Left ventricle myocardium superior (tissue), 1 donor: ENCODE results near the gene OTP. TPM values are rescaled to one million over a fixed set of nuclear protein-coding genes. Genes with fewer than 3 reads are reported as not detected.
"Not testable (repeated sequence)": the region's sequence is repeated elsewhere in the genome, so short reads cannot be mapped to it uniquely, and the experiment has no call there.

Experiments
- ATAC-seq: fragments of 200-7000 bp; cut with Tn5 transposase; one replicate; pipeline ENCODE4 v1.9.1; 2020; ENCODE audit warnings: mild to moderate bottlenecking, moderate library complexity
- DNase-seq: peaks from one replicate; pipeline ENCODE4 v3.0.0-alpha.2; 2020
- intact Hi-C: fragments of 100-400 bp; cut with micrococcal nuclease; formaldehyde crosslinking; loops from one replicate; pipeline ENCODE4 v1.11.0; 2022
- total RNA-seq: library from RNA; stranded (reverse); fragmentation: NEBNext Ultra II Directional; extraction: Animal tissue kit (Norgen Biotek cat#: 25700); gene quantifications from one replicate; pipeline ENCODE4 v1.2.1, GENCODE V29; 2021
- donor health status: DM: no; HTN: yes; CAD: no; lungs with severe emphysema.

Gene OTP
- total RNA-seq, 1 donor from 2014 or later = not detected

- ATAC-seq (no peak), DNase-seq (no peak)
- intact Hi-C loops = no loop called here
These were observed 15.2 kb downstream of the OTP start for GRCh38 chr5:77623203-77623740.

- intact Hi-C loops = no loop called here
- ATAC-seq (no peak), DNase-seq (no peak)
These were observed 17.1 kb downstream of the OTP start for GRCh38 chr5:77621440-77621839.

GRCh38 chr5:77620405-77620804 is 18.1 kb downstream of the OTP start:
- intact Hi-C loops = no loop called here
- no peak for DNase-seq
- no peak for ATAC-seq

GRCh38 chr5:77616920-77617319 is 21.6 kb downstream of the OTP start:
- intact Hi-C loops = no loop called here
- DNase-seq (no peak), ATAC-seq (no peak)

GRCh38 chr5:77608927-77609326 is 29.6 kb downstream of the OTP start:
- ATAC-seq, intact Hi-C loops, DNase-seq: not testable (repeated sequence)

- ATAC-seq = no peak
- DNase-seq = no peak
- intact Hi-C loops = no loop called here
These were observed 31.2 kb downstream of the OTP start for GRCh38 chr5:77607324-77607723.

GRCh38 chr5:77606279-77606678 is 32.2 kb downstream of the OTP start:
- intact Hi-C loops = no loop called here
- ATAC-seq = no peak
- no peak for DNase-seq

- DNase-seq (no peak), ATAC-seq (no peak)
- intact Hi-C loops = no loop called here
These were observed 38.8 kb downstream of the OTP start for GRCh38 chr5:77599679-77600078.

- no peak for DNase-seq
- intact Hi-C loops = no loop called here
- ATAC-seq = no peak
These were observed 48.2 kb downstream of the OTP start for GRCh38 chr5:77590347-77590746.

- no peak for ATAC-seq
- intact Hi-C loops = no loop called here
These were observed 50.3 kb downstream of the OTP start for GRCh38 chr5:77588175-77588574.

GRCh38 chr5:77586101-77586500 is 52.4 kb downstream of the OTP start:
- intact Hi-C loops = no loop called here
- no peak for ATAC-seq
- no peak for DNase-seq

More at GRCh38 chr5:77588175-77588574, 50.3 kb downstream of the OTP start:
- no peak for DNase-seq

- DNase-seq, ATAC-seq, intact Hi-C loops: not testable (repeated sequence)
These were observed 56.4 kb downstream of the OTP start for GRCh38 chr5:77582143-77582542.

Other genes starting within 250 kb of the OTP start
- gene WDR41, start 146.4 kb downstream of the OTP start, total RNA-seq = 27.3 TPM
- 119 TPM for gene TBCA, start 137.6 kb upstream of the OTP start, total RNA-seq